SK-N-SH (cell line): ENCODE results near the gene MELTF. TPM values are rescaled to one million over a fixed set of nuclear protein-coding genes. Genes with fewer than 3 reads are reported as not detected.

ENCODE experiments used
- CTCF ChIA-PET: fragments of 300-600, 350-600 bp; formaldehyde crosslinking; extraction: SDS; loops from one replicate; lab custom pipeline; 2021; lab: Yijun Ruan, JAX
- POLR2A ChIA-PET: fragments of 350-600 bp; sonication (Branson Sonifier 250); formaldehyde crosslinking; extraction: SDS; loops from one replicate; lab custom pipeline; 2020; ENCODE audit warnings: antibody characterized with exemption, inconsistent platforms; lab: Yijun Ruan, JAX
- DNase-seq: peaks from one replicate; pipeline ENCODE4 v3.0.0; 2012
- H2AFZ ChIP-seq: fragments of 200-600 bp; sonication (generic); 2 replicates; pipeline ENCODE4 v1.8.1; 2016; ENCODE audit warnings: antibody characterized with exemption, mild to moderate bottlenecking, low read depth
- H3F3A ChIP-seq: fragments of 200-600 bp; sonication (generic); replicated peaks from 2 replicates; pipeline ENCODE3; 2016; ENCODE audit warnings: antibody characterized with exemption, mild to moderate bottlenecking; ENCODE audit not compliant: insufficient read depth
- H3K27ac ChIP-seq, 2 experiments: fragments of 200-500 bp in 1 of 2; fragments of 200-600 bp in 1 of 2; sonication (Bioruptor generic) in 1 of 2; sonication (generic), shearing (Covaris generic) in 1 of 2; 2 replicates each; pipeline versions ENCODE4 v1.5.1 to v1.6.1; 2014 to 2016; ENCODE audit warnings: low read depth in 2 of 2, inconsistent platforms in 1 of 2, low read length in 1 of 2, mild to moderate bottlenecking in 1 of 2, mixed read lengths in 1 of 2
- H3K27me3 ChIP-seq: fragments of 200-600 bp; sonication (generic), shearing (Covaris generic); 2 replicates; pipeline ENCODE4 v1.6.1; 2016; ENCODE audit warnings: mixed run types; ENCODE audit not compliant: insufficient read depth
- H3K36me3 ChIP-seq, 2 experiments: fragments of 200-500 bp in 1 of 2; fragments of 200-600 bp in 1 of 2; sonication (Bioruptor generic) in 1 of 2; sonication (generic) in 1 of 2; replicated peaks in 1 of 2; 2 replicates each; pipeline versions ENCODE3 to v1.5.1; 2014 to 2016; ENCODE audit warnings: low read length in 1 of 2, mild to moderate bottlenecking in 1 of 2; ENCODE audit not compliant: insufficient read depth in 2 of 2, control insufficient read depth in 1 of 2
- H3K4me1 ChIP-seq, 2 experiments: fragments of 200-500 bp in 1 of 2; fragments of 200-600 bp in 1 of 2; sonication (Bioruptor generic) in 1 of 2; sonication (generic), shearing (Covaris generic) in 1 of 2; 2 replicates each; pipeline versions ENCODE4 v1.5.1 to v1.6.1; 2014 to 2016; ENCODE audit warnings: low read depth in 1 of 2, low read length in 1 of 2, mixed run types in 1 of 2; ENCODE audit not compliant: insufficient read depth in 2 of 2, control insufficient read depth in 1 of 2
- H3K4me2 ChIP-seq: fragments of 200-600 bp; sonication (generic), shearing (Covaris generic); 2 replicates; pipeline ENCODE4 v1.6.1; 2017; ENCODE audit warnings: mixed run types
- H3K4me3 ChIP-seq, 2 experiments: fragments of 200-500 bp in 1 of 2; fragments of 200-600 bp in 1 of 2; sonication (Bioruptor generic) in 1 of 2; sonication (generic), shearing (Covaris generic) in 1 of 2; 2 replicates each; pipeline versions ENCODE4 v1.5.1 to v1.8.1; 2014 to 2016; ENCODE audit warnings: low read depth in 2 of 2, inconsistent platforms in 1 of 2, low read length in 1 of 2, mild to moderate bottlenecking in 1 of 2, mixed read lengths in 1 of 2, moderate library complexity in 1 of 2
- H3K79me2 ChIP-seq: fragments of 200-600 bp; sonication (generic); 2 replicates; pipeline ENCODE4 v1.8.1; 2017; ENCODE audit warnings: mild to moderate bottlenecking; ENCODE audit not compliant: insufficient read depth
- H3K9ac ChIP-seq: fragments of 200-600 bp; sonication (generic); 2 replicates; pipeline ENCODE4 v1.6.1; 2017; ENCODE audit warnings: mixed run types
- H3K9me2 ChIP-seq: fragments of 200-600 bp; sonication (generic); 2 replicates; pipeline ENCODE4 v1.6.1; 2017; ENCODE audit warnings: mixed run types
- H3K9me3 ChIP-seq: fragments of 200-600 bp; sonication (generic); 2 replicates; pipeline ENCODE4 v1.6.1; 2017; ENCODE audit warnings: mixed run types, mild to moderate bottlenecking, moderate library complexity
- H4K20me1 ChIP-seq: fragments of 200-600 bp; sonication (generic); 2 replicates; pipeline ENCODE4 v1.6.1; 2017; ENCODE audit warnings: mild to moderate bottlenecking, mixed run types; ENCODE audit not compliant: insufficient read depth
- CHD2 ChIP-seq: fragments of 150-350 bp; IDR thresholded peaks from 2 replicates; pipeline ENCODE4 v1.6.1; 2018; ENCODE audit warnings: low read length; ENCODE audit not compliant: partially characterized antibody
- EZH2phosphoT487 ChIP-seq: fragments of 200-600 bp; sonication (generic); IDR thresholded peaks from 2 replicates; pipeline ENCODE4 v1.6.1; 2017; ENCODE audit warnings: low read depth, mixed run types, mild to moderate bottlenecking, antibody characterized with exemption, moderate library complexity, borderline replicate concordance
- GABPA ChIP-seq: IDR thresholded peaks from 2 replicates; pipeline ENCODE4 v1.4.0; 2012; ENCODE audit warnings: low read depth, mild to moderate bottlenecking
- GATA2 ChIP-seq: sonication (generic); formaldehyde crosslinking; IDR thresholded peaks from 2 replicates; pipeline ENCODE4 v1.5.0; 2020; ENCODE audit warnings: mild to moderate bottlenecking, missing genetic modification reagents
- MEF2A ChIP-seq: IDR thresholded peaks from 2 replicates; pipeline ENCODE4 v1.4.0; 2012; ENCODE audit warnings: low read depth, borderline replicate concordance
- MXI1 ChIP-seq: IDR thresholded peaks from 2 replicates; pipeline ENCODE4 v1.6.1; 2012; ENCODE audit warnings: mild to moderate bottlenecking, low read depth, low read length, improper control_type of control experiment
- NFIC ChIP-seq: IDR thresholded peaks from 2 replicates; pipeline ENCODE4 v1.4.0; 2012; ENCODE audit warnings: borderline replicate concordance
- NRF1 ChIP-seq: IDR thresholded peaks from 2 replicates; pipeline ENCODE4 v1.6.1; 2012; ENCODE audit warnings: low read depth, mild to moderate bottlenecking, low read length
- RAD21 ChIP-seq: IDR thresholded peaks from 2 replicates; pipeline ENCODE4 v1.6.1; 2012; ENCODE audit warnings: mild to moderate bottlenecking, low read length
- REST ChIP-seq: IDR thresholded peaks from 2 replicates; pipeline ENCODE4 v1.6.1; 2012; ENCODE audit warnings: mild to moderate bottlenecking, low read depth, low read length, moderate library complexity
- RFX5 ChIP-seq: IDR thresholded peaks from 2 replicates; pipeline ENCODE4 v1.6.1; 2012; ENCODE audit warnings: mild to moderate bottlenecking, improper control_type of control experiment, low read length
- RXRA ChIP-seq: IDR thresholded peaks from 2 replicates; pipeline ENCODE4 v1.4.0; 2012; ENCODE audit warnings: low read depth, mild to moderate bottlenecking, borderline replicate concordance
- SMC3 ChIP-seq: IDR thresholded peaks from 2 replicates; pipeline ENCODE4 v1.6.1; 2012; ENCODE audit warnings: low read depth, low read length, improper control_type of control experiment
- TAF1 ChIP-seq: IDR thresholded peaks from 2 replicates; pipeline ENCODE4 v1.6.1; 2012; ENCODE audit warnings: low read depth, mild to moderate bottlenecking, low read length, moderate library complexity, borderline replicate concordance
- WGBS: methylation state at CpG from one replicate; pipeline ENCODE4 v1.1.6; 2017; ENCODE audit warnings: low lambda C conversion rate; 5-methylcytosine and 5-hydroxymethylcytosine counted together
- polyA plus RNA-seq, 3 experiments: library from polyadenylated mRNA; depleted of rRNA; stranded (reverse); fragments of >200 nt; gene quantifications; 2 replicates each; pipeline ENCODE4 v1.2.3, GENCODE V29; 2012
- TF ChIP-seq, protein P1 (sequence below): IDR thresholded peaks from 2 replicates; pipeline ENCODE4 v1.4.0; 2012; ENCODE audit warnings: low read depth
- TF ChIP-seq, protein P2 (sequence below): fragments of 200-600 bp; sonication (generic); IDR thresholded peaks from 2 replicates; pipeline ENCODE4 v1.6.1; 2017; ENCODE audit warnings: antibody characterized with exemption, mild to moderate bottlenecking, moderate library complexity
- TF ChIP-seq, protein P3 (sequence below): IDR thresholded peaks from 2 replicates; pipeline ENCODE4 v1.4.0; 2012; ENCODE audit warnings: low read depth, borderline replicate concordance

The MELTF gene
- 27.2 and 32.4 TPM in 2 replicates for polyA plus RNA-seq (2012; rRNA removed)
- polyA plus RNA-seq (2012; cell fraction: cytosol; rRNA removed): 20.5 and 26.3 TPM in 2 replicates
- polyA plus RNA-seq (2012; cell fraction: nucleus; rRNA removed): 62.4 and 65.4 TPM in 2 replicates

GRCh38 chr3:197029511-197030167, at the start of gene MELTF:
TSS of gene MELTF (minus strand) at chr3:197029817. CDS start at chr3:197029702, 115 bp downstream.
- Histone ChIP-seq H3K4me3 (peak within 1 kb of the TSS; percentile 63 to 74), H2AFZ (peak within 1 kb of the TSS; percentile 84; the same call in 1 of the 2 replicates)

More at GRCh38 chr3:197029511-197030167, at the start of gene MELTF:
- Histone ChIP-seq H3K9ac (peak within 1 kb of the TSS; percentile 89), H3K9me3 (no peaks in the 10 kb centered on the region), H3K4me2 (peak within 1 kb of the TSS; percentile 87), H3K9me2 (no peaks in the 10 kb centered on the region), H3K27me3 (no peaks in the 10 kb centered on the region), H3K79me2 (peaks cover 5% of the 10 kb centered on the region; the same call in 1 of the 2 replicates), H3F3A (peaks cover 16% of the 10 kb centered on the region), H4K20me1 (no peaks in the 10 kb centered on the region), H3K27ac (peak within 1 kb of the TSS in 1 of 2 experiments; percentile 93; a peak in 3 of 4 replicates), H3K4me1 (peaks cover 14 to 25% of the 10 kb centered on the region in 2 experiments; a peak in 3 of 4 replicates)
- DNase-seq: peak; percentile 99
- ChIA-PET CTCF (interaction anchor here (0.6 to 7.0 kb wide), 42 partner anchors 9 to 570 kb away, joined by 3 to 81 read pairs (median 4); no protein-coding TSS in a partner anchor), POLR2A (interaction anchor here (0.9 to 1.3 kb wide), 2 partner anchors 15 to 154 kb away, joined by 4 read pairs; no protein-coding TSS in a partner anchor)
- WGBS: 18% methylated on average over 6 of the region's 60 CpGs
- TF ChIP-seq NRF1 (no peak), RFX5 (no peak), REST (no peak), TAF1 (no peak), NFIC (no peak), RXRA (peak; percentile 31; the same call in 1 of the 2 replicates), EZH2phosphoT487 (no peak), SMC3 (peak; percentile 52), GABPA (no peak), CHD2 (peak; percentile 42), MXI1 (no peak; the same call in 1 of the 2 replicates), GATA2 (CRISPR knock-in tag) (no peak), MEF2A (no peak), RAD21 (peak; percentile 50)
- TF ChIP-seq, protein P1, sequence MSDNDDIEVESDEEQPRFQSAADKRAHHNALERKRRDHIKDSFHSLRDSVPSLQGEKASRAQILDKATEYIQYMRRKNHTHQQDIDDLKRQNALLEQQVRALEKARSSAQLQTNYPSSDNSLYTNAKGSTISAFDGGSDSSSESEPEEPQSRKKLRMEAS: no peak
- TF ChIP-seq, protein P2, sequence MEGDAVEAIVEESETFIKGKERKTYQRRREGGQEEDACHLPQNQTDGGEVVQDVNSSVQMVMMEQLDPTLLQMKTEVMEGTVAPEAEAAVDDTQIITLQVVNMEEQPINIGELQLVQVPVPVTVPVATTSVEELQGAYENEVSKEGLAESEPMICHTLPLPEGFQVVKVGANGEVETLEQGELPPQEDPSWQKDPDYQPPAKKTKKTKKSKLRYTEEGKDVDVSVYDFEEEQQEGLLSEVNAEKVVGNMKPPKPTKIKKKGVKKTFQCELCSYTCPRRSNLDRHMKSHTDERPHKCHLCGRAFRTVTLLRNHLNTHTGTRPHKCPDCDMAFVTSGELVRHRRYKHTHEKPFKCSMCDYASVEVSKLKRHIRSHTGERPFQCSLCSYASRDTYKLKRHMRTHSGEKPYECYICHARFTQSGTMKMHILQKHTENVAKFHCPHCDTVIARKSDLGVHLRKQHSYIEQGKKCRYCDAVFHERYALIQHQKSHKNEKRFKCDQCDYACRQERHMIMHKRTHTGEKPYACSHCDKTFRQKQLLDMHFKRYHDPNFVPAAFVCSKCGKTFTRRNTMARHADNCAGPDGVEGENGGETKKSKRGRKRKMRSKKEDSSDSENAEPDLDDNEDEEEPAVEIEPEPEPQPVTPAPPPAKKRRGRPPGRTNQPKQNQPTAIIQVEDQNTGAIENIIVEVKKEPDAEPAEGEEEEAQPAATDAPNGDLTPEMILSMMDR: peak; percentile 83
- TF ChIP-seq, protein P3, sequence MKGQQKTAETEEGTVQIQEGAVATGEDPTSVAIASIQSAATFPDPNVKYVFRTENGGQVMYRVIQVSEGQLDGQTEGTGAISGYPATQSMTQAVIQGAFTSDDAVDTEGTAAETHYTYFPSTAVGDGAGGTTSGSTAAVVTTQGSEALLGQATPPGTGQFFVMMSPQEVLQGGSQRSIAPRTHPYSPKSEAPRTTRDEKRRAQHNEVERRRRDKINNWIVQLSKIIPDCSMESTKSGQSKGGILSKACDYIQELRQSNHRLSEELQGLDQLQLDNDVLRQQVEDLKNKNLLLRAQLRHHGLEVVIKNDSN: no peak
- TF ChIP-seq, all 33 proteins: peak for 5
- H3K36me3 ChIP-seq: no peaks in the 10 kb centered on the region
